SIG-M5 (cell line): ENCODE data around the gene EIF2B5.

Experiments
- DNase-seq: peaks from one replicate; lab custom pipeline; 2025; lab: John Stamatoyannopoulos, UW

EIF2B5 gene

DNA sequence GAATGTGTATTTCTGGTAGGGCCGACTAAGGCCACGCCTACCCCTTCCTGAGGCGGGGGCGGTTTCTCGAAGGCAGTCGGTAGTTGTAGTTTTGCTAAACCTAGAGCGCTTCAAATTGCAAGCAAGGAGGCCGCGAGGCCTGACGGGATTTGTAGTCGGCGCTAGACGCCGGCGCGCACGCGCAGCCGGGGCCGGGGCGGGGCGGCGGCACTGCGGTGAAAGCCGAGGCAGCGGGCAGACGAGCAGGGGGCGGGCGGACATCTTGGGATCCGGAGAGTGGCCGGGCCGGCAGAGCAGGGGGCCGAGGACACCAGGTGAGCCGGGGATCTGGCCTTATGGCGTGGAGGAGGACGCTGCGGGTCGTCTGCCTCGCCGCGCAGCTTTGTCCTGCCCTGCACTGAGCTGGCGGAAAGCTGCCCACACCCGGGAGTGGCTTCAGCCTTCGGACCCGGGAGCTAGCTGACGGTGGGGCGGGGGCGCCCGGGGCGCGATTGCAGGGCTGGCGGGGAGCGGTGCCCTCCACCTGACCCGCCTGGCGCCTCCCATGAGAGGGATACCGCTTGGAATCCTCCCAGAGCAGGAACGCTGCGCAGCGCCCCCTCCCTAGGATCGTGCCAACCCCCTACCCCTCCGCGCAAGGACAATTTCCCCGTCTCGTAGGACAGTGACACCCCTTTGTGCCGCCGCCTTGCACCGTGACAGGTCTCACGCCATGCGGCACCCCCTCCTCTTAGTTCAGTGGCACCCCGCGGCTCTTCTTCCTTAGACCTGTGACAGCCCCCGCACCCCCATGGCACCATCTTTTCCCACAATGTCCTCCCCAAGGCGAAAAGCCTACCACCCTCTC is 39.7 kb downstream of the EIF2B5 start, which contains the start of gene AP2M1:
Gene AP2M1 (plus strand): TSS at position 210 of the 847 bp plus-strand sequence. CDS start 2,139 bp downstream, outside the sequence.
- DNase-seq = peak; percentile 96

- DNase-seq = no peak
Measured at GRCh38 chr3:184175506-184175905, 40.3 kb downstream of the EIF2B5 start.

DNA sequence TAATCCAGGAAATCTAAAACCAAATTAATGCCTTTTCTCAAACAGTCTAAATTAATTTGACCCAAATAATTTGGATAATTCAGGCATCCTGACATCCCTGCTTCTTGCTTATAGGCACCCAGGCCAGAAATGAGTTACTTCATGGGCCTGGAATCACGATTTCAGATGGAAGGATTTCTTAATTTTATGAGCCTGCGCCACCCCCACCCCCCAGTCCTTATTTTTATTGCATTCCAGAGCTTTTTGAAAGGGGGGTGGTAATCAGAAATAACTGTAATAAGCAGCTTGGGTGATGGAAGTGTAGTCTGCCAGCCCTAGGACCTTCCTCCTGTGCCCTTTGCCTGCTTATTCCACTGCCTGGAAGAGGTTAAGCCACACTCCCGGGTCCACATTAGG is 40.8 kb downstream of the EIF2B5 start:
- DNase-seq = no peak

DNA sequence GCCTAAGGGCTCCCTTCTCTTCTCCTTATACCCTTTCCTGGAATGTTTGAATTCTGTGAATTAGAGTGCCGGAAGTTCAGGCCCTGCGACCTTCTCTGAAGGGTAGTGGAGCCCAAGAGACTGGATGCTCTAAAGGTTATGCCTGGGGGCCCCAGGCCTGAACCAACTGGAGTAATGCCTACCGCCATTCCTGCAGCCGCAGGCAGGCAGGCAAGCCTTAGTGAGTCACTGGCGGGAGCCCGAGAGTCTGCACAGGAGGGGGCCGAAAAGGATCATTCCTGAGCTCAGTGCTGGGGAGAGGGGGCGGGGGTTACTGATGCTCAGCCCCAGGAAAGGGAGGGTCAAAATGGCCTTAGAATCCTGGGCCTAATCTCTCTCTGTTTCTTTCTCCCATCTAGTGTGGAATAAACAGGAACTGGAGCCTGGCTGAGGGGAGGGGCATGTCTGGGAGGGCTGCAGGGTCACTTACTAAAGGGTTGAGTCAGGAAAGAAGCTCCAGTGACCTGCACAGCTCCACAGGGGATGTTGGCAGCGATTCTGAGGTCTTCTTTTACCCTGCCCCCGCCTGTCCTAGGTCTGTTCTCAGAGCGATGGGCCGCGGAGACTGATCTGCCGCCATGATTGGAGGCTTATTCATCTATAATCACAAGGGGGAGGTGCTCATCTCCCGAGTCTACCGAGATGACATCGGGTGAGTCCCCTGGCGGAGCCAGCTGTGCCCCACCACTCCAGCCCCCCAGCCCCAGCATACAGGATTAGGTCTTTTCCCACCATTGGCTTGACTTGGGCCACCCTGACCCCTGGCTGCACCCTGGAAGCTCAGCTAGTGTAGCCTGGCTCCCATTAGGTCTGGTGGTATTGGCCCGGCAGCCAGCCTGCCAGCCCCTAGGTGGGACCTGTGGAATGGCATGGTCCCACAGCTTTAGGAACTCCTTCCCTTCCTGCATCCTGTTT is 41.5 kb downstream of the EIF2B5 start:
- no peak for DNase-seq

- DNase-seq = no peak
Measured at GRCh38 chr3:184177331-184177731, 42.2 kb downstream of the EIF2B5 start.

GRCh38 chr3:184177767-184178306 is 42.7 kb downstream of the EIF2B5 start:
- no peak for DNase-seq

GRCh38 chr3:184178521-184179138 is 43.5 kb downstream of the EIF2B5 start:
- no peak for DNase-seq

DNA sequence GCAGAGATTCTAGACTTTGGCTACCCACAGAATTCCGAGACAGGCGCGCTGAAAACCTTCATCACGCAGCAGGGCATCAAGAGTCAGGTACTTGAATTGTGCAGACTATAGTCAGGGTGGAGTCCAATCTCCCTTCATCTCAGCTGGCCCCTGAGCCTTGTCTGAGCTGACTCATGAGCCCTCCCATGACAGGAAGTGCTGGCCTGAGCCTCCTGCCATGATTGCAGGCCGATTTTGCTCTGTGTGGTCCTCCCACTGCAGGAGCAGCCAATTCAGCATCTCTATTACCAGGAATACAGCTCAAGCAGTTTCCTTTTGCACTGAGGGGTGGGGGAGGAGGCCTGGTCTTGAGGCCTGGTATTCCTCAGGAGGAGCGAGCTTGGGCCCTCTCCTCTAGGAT is 45.0 kb downstream of the EIF2B5 start:
- DNase-seq = no peak

- DNase-seq = no peak
Measured at GRCh38 chr3:184181596-184181995, 46.4 kb downstream of the EIF2B5 start.

- DNase-seq = no peak
Measured at GRCh38 chr3:184183679-184184078, 48.5 kb downstream of the EIF2B5 start.

DNA sequence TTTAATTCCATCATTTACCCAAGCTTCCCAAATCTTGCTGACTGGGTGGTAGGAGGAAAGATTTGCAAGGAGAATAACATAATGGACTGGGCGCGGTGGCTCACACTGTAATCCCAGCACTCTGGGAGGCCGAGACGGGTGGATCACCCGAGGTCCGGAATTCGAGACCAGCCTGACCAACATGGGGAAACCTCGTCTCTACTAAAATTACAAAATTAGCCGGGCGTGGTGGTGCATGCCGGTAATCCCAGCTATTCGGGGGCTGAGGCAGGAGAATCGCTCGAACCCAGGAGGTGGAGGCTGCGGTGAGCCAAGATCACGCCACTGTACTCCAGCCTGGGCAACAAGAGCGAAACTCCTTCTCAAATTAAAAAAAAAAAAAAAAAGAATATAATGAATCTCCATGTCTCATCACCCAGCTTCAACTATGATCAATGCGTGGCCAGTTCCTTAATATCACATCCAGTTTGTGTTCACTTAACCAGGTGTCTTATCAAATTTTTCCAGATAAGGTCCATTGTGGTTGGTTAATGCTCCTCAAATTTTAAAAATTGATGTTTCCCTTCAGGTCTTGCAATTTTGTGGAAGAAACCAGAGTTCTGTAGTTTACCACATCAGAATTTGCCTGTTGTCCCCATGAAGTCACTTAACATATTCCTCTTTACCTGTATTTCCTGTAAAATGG is 49.5 kb downstream of the EIF2B5 start:
- DNase-seq = no peak

GRCh38 chr3:184185461-184186183 is 50.5 kb downstream of the EIF2B5 start:
- DNase-seq = peak; percentile 92

DNA sequence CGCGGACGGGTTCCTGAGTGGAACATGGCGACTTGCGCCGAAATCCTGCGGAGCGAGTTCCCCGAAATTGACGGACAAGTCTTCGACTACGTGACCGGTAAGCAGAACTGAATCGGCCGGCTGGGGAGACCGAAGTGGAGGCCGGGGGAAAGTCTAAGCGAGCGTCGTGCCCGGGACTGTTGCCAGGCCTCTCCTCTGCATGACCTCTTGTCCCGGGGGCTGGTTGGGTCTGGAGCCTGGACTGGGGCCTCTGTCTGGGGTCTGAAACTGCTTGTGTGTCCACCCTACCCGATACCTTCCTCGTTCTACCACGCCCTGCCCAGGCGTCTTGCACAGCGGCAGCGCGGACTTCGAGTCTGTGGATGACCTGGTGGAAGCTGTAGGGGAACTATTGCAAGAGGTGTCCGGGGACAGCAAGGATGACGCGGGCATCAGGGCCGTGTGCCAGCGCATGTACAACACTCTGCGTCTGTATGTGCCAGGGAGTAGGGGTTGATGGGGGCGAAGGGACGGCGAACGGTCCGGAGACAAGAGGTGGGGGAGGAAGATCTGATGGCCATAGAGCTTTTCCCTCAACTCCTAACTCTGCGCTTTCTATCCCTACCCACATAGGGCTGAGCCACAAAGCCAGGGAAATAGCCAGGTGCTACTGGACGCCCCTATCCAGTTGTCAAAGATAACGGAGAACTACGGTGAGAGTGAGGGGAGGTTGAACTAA is 51.2 kb downstream of the EIF2B5 start, which contains the start of gene ABCF3:
Gene ABCF3 (plus strand): TSS at position 16 of the 718 bp plus-strand sequence. CDS start 9 bp downstream, at position 25.
- DNase-seq = no peak

DNA sequence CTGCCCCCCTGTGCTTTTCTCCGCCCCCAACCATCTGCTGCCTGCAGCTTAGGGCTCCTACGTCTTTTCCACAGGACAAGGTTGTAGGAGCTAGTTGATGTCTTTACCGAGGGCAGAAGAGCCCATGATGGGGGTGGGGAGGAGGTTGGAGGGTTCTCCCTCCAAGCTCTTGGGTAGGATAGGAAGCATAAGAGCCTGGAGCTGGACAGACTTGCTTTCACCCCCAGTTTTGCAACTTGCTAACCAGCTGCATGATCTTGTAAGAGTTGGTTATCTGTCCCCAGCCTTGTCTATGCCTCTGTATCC is 51.7 kb downstream of the EIF2B5 start:
- DNase-seq = no peak

GRCh38 chr3:184188080-184188479 is 52.9 kb downstream of the EIF2B5 start:
- DNase-seq = no peak

- no peak for DNase-seq
Measured at GRCh38 chr3:184189421-184189820, 54.3 kb downstream of the EIF2B5 start.

GRCh38 chr3:184192889-184193288 is 57.7 kb downstream of the EIF2B5 start:
- no peak for DNase-seq

DNA sequence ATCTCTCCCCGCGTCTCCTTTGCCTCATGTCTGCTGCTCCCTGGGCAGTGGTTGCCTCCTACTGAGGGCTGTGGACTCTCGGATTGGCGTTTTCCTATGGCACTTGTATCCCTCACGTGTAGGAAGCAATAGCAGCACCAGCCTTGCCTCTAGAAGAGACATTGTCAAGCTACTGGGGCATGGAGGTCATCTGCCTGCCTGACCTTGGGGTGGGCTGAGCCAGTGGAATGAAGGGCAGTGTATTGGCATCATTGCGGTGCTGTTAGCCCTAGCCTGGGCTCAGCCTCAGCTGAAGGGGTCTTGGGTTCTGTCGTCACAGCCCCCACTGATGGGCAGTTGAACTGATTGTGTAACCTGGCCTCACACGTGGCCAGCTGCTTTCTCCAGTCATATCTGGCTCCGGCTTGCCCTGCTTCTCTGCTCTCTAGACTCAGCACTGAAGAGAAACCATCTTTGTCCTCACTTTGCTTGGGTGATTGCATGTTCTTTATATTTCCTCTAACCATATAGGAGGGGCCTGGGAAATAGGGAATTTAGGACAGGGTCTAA is 58.9 kb downstream of the EIF2B5 start:
- DNase-seq = no peak
